Embryonic facial prominence (tissue), 1 donor: ENCODE measurements around the gene CCDC93.

ENCODE experiments used
- DNase-seq: peaks from one replicate; pipeline ENCODE4 v3.0.0-alpha.2; 2016; ENCODE audit errors: extremely low spot score

The CCDC93 gene

GRCh38 chr2:118013724-118014491, at the start of gene CCDC93:
TSS of gene CCDC93 (minus strand) at chr2:118014070. CDS start at chr2:118013995, 75 bp downstream.
- peak; percentile 39 for DNase-seq

- DNase-seq: no peak
These were observed 48.8 kb upstream of the CCDC93 start for GRCh38 chr2:118062669-118063068.

- DNase-seq: no peak
These were observed 48.2 kb upstream of the CCDC93 start for GRCh38 chr2:118062048-118062447.

- DNase-seq: no peak
These were observed 47.5 kb upstream of the CCDC93 start for GRCh38 chr2:118061135-118061955.

- no peak for DNase-seq
These were observed 46.1 kb upstream of the CCDC93 start for GRCh38 chr2:118059919-118060478.

- no peak for DNase-seq
These were observed 45.1 kb upstream of the CCDC93 start for GRCh38 chr2:118058951-118059350.

GRCh38 chr2:118056801-118057200, 42.9 kb upstream of the CCDC93 start:
- no peak for DNase-seq

GRCh38 chr2:118056165-118056534, 42.3 kb upstream of the CCDC93 start:
- no peak for DNase-seq

- DNase-seq: no peak
These were observed 41.8 kb upstream of the CCDC93 start for GRCh38 chr2:118055512-118056164.

GRCh38 chr2:118054213-118055008, 40.5 kb upstream of the CCDC93 start:
- no peak for DNase-seq

- no peak for DNase-seq
These were observed 39.8 kb upstream of the CCDC93 start for GRCh38 chr2:118053681-118054080.

- no peak for DNase-seq
These were observed 38.6 kb upstream of the CCDC93 start for GRCh38 chr2:118052474-118052873.

GRCh38 chr2:118051826-118052358, 38.0 kb upstream of the CCDC93 start:
- no peak for DNase-seq

GRCh38 chr2:118050974-118051373, 37.1 kb upstream of the CCDC93 start:
- DNase-seq: no peak

GRCh38 chr2:118050386-118050785, 36.5 kb upstream of the CCDC93 start:
- no peak for DNase-seq

- no peak for DNase-seq
These were observed 35.9 kb upstream of the CCDC93 start for GRCh38 chr2:118049816-118050140.

- no peak for DNase-seq
These were observed 35.4 kb upstream of the CCDC93 start for GRCh38 chr2:118049140-118049815.

GRCh38 chr2:118048401-118048800, 34.5 kb upstream of the CCDC93 start:
- DNase-seq: no peak

GRCh38 chr2:118047380-118047826, 33.5 kb upstream of the CCDC93 start:
- no peak for DNase-seq

- peak; percentile 49 for DNase-seq
These were observed 32.9 kb upstream of the CCDC93 start for GRCh38 chr2:118046634-118047210.
